CD14-positive monocyte (primary cell): ENCODE data around the gene KRTAP4-16. TPM values are rescaled to one million over a fixed set of nuclear protein-coding genes. Genes with fewer than 3 reads are reported as not detected.
"Not testable (repeated sequence)": the region's sequence is repeated elsewhere in the genome, so short reads cannot be mapped to it uniquely, and the experiment has no call there.

Source experiments
- DNase-seq, 3 donors: peaks; one replicate each; pipeline ENCODE4 v3.0.0-alpha.2; 2011 to 2022
- H2AFZ ChIP-seq: 2 replicates; pipeline ENCODE4 v1.6.0; 2012; ENCODE audit warnings: mild to moderate bottlenecking, low read depth, low read length, inconsistent platforms; ENCODE audit not compliant: insufficient read depth, poor library complexity, severe bottlenecking
- H3K27ac ChIP-seq, 2 donors: 1 replicate in 1 of 2; 2 replicates in 1 of 2; pipeline ENCODE4 v1.5.1; 2012 to 2013; ENCODE audit warnings: low read length in 2 of 2, control low read depth in 1 of 2, inconsistent platforms in 1 of 2, low read depth in 1 of 2, mild to moderate bottlenecking in 1 of 2
- H3K27me3 ChIP-seq, 2 donors: one replicate each; pipeline versions ENCODE4 v1.6.0 to v1.6.1; 2011 to 2013; ENCODE audit warnings: low read length in 2 of 2; ENCODE audit not compliant: control insufficient read depth in 2 of 2, insufficient read depth in 2 of 2
- H3K36me3 ChIP-seq, 2 donors: replicated peaks in 1 of 2; 1 replicate in 1 of 2; 2 replicates in 1 of 2; pipeline versions ENCODE4 v1.5.1 to v1.6.1; 2012 to 2013; ENCODE audit warnings: low read length in 2 of 2, control low read depth in 1 of 2, inconsistent platforms in 1 of 2, mild to moderate bottlenecking in 1 of 2; ENCODE audit not compliant: insufficient read depth in 2 of 2, control insufficient read depth in 1 of 2
- H3K4me1 ChIP-seq, 2 donors: 1 replicate in 1 of 2; 2 replicates in 1 of 2; pipeline versions ENCODE4 v1.5.1 to v1.6.1; 2012 to 2013; ENCODE audit warnings: low read length in 2 of 2, control low read depth in 1 of 2, inconsistent platforms in 1 of 2, mild to moderate bottlenecking in 1 of 2, moderate library complexity in 1 of 2; ENCODE audit not compliant: insufficient read depth in 2 of 2, control insufficient read depth in 1 of 2
- H3K4me2 ChIP-seq: replicated peaks from 2 replicates; pipeline ENCODE3; 2012; ENCODE audit warnings: low read length, moderate library complexity, mild to moderate bottlenecking; ENCODE audit not compliant: poor library complexity, severe bottlenecking; ENCODE audit errors: extremely low read depth
- H3K4me3 ChIP-seq, 3 experiments: fragments of 200-600 bp in 1 of 3; sonication (generic) in 1 of 3; replicated peaks in 1 of 3; 1 replicate in 2 of 3; 2 replicates in 1 of 3; pipeline ENCODE4 v1.5.1; 2011 to 2013; ENCODE audit warnings: low read length in 3 of 3, mild to moderate bottlenecking in 3 of 3, control low read depth in 2 of 3, low read depth in 2 of 3, inconsistent platforms in 1 of 3, moderate library complexity in 1 of 3
- H3K79me2 ChIP-seq: 2 replicates; pipeline ENCODE4 v1.6.0; 2012; ENCODE audit warnings: mild to moderate bottlenecking, control low read depth, inconsistent platforms, low read length, moderate library complexity; ENCODE audit not compliant: insufficient read depth
- H3K9ac ChIP-seq: 2 replicates; pipeline ENCODE4 v1.6.0; 2017; ENCODE audit warnings: low read length, mild to moderate bottlenecking; ENCODE audit not compliant: insufficient read depth, poor library complexity, severe bottlenecking
- H3K9me3 ChIP-seq, 2 donors: replicated peaks in 1 of 2; 1 replicate in 1 of 2; 2 replicates in 1 of 2; pipeline versions ENCODE4 v1.5.1 to v1.6.1; 2012 to 2013; ENCODE audit warnings: low read length in 2 of 2, control low read depth in 1 of 2; ENCODE audit not compliant: control insufficient read depth in 1 of 2, insufficient read depth in 1 of 2
- H4K20me1 ChIP-seq: 2 replicates; pipeline ENCODE4 v1.6.0; 2012; ENCODE audit warnings: mild to moderate bottlenecking, low read length, control low read depth, moderate library complexity; ENCODE audit not compliant: insufficient read depth
- H3K27ac Mint-ChIP-seq, 7 donors: one replicate each; pipeline ENCODE4 v1.8.0; 2020; ENCODE audit warnings: mild to moderate bottlenecking in 7 of 7, mixed read lengths in 7 of 7, moderate library complexity in 6 of 7, inconsistent platforms in 2 of 7
- H3K27me3 Mint-ChIP-seq, 3 donors: one replicate each; pipeline ENCODE4 v1.8.0; 2021 to 2022; ENCODE audit warnings: low read depth in 3 of 3, mild to moderate bottlenecking in 3 of 3, mixed read lengths in 3 of 3, moderate library complexity in 3 of 3, inconsistent platforms in 1 of 3
- H3K36me3 Mint-ChIP-seq, 2 donors: one replicate each; pipeline ENCODE4 v1.8.0; 2020; ENCODE audit warnings: mixed read lengths in 2 of 2, inconsistent platforms in 1 of 2, mild to moderate bottlenecking in 1 of 2
- H3K4me1 Mint-ChIP-seq: one replicate; pipeline ENCODE4 v1.8.0; 2020; ENCODE audit warnings: mild to moderate bottlenecking, mixed read lengths
- H3K4me3 Mint-ChIP-seq, 2 donors: one replicate each; pipeline ENCODE4 v1.8.0; 2020; ENCODE audit warnings: mild to moderate bottlenecking in 2 of 2, mixed read lengths in 2 of 2, moderate library complexity in 1 of 2
- H3K9me3 Mint-ChIP-seq, 7 donors: one replicate each; pipeline ENCODE4 v1.8.0; 2020 to 2022; ENCODE audit warnings: mixed read lengths in 7 of 7, mild to moderate bottlenecking in 6 of 7, moderate library complexity in 6 of 7, inconsistent platforms in 2 of 7
- WGBS: methylation state at CpG from one replicate; pipeline ENCODE4 v1.1.5; 2013; ENCODE audit warnings: missing lambda C conversion rate; ENCODE audit not compliant: insufficient coverage; 5-methylcytosine and 5-hydroxymethylcytosine counted together
- intact Hi-C, 2 donors: fragments of 100-400 bp; cut with micrococcal nuclease; formaldehyde crosslinking; loops; one replicate each; pipeline versions ENCODE4 v1.15.0 to v1.15.1; 2023
- polyA plus RNA-seq, 3 donors: library from polyadenylated mRNA; depleted of rRNA in 1 of 3; unstranded in 2 of 3; stranded (reverse) in 1 of 3; fragments of 300-500 nt in 2 of 3; fragments of >200 nt in 1 of 3; fragmentation: Illumina TruSeq in 2 of 3; gene quantifications; 1 replicate in 2 of 3; 2 replicates in 1 of 3; pipeline ENCODE4 v1.2.3, GENCODE V29; 2012 to 2021
- TF ChIP-seq, protein P1 (sequence below): fragments of 200-600 bp; IDR thresholded peaks from one replicate; pipeline ENCODE4 v1.8.0; 2022; ENCODE audit warnings: antibody characterized with exemption, mild to moderate bottlenecking

KRTAP4-16 gene
- polyA plus RNA-seq, 3 donors = not detected

DNA sequence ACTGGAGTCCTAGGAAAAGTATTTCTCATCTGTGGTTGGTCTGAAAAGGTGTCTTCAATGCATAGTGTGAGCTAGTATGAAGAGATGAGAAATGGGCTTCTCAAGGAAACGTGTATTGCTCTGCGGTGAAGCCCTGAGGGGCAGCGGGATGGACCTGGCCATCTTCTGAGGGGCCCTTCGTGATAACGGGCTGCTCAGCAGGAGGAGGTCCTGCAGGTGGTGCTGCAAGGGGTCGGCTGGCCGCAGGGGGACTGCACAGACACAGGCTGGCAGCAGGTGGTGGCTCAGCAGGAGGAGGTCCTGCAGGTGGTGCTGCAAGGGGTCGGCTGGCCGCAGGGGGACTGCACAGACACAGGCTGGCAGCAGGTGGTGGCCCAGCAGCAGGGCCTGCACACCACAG, 47.5 kb downstream of the KRTAP4-16 start:
- H2AFZ ChIP-seq, H3K36me3 ChIP-seq, H3K4me1 Mint-ChIP-seq, DNase-seq, intact Hi-C loops, H3K4me3 Mint-ChIP-seq, H3K9me3 Mint-ChIP-seq, H4K20me1 ChIP-seq, H3K27ac Mint-ChIP-seq, H3K36me3 Mint-ChIP-seq, H3K4me3 ChIP-seq, H3K9ac ChIP-seq, H3K9me3 ChIP-seq, H3K4me2 ChIP-seq, H3K79me2 ChIP-seq, H3K27ac ChIP-seq, H3K4me1 ChIP-seq: not testable (repeated sequence)
- WGBS = 98% methylated on average over 5 of the region's 9 CpGs
- peaks cover 9 to 18% (median 11%) of the 10 kb centered on the region in 3 donors for H3K27me3 Mint-ChIP-seq
- peaks cover 3 to 11% of the 10 kb centered on the region in 2 donors for H3K27me3 ChIP-seq

DNA sequence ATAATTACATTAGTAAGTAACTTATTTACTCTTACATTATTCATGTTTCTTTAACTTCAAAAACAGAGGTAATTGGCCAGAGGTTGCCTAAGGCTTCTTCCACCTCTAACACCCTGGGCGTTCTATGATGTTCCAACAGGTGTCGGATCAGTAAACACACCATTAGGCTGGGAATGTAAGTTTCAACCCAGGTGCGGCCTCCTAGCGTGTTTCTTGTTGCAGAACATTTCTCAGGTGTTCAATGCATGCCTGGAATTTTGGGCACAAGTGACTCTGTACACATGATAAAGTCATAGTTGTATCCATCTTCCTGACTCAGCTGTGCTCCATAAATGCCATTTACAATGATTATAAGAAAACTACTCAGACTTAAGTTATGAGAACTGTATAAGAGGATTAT, 48.0 kb downstream of the KRTAP4-16 start:
- Histone ChIP-seq H3K4me3 (no peak overlapping the region), H3K4me2 (no peak overlapping the region), H3K27ac (no peak overlapping the region), H3K9me3 (no peaks in the 10 kb centered on the region), H3K79me2 (no peaks in the 10 kb centered on the region), H2AFZ (no peak overlapping the region), H3K4me1 (no peaks in the 10 kb centered on the region), H4K20me1 (no peaks in the 10 kb centered on the region), H3K36me3 (no peaks in the 10 kb centered on the region), H3K9ac (no peak overlapping the region), H3K27me3 (peaks cover under 1 to 10% of the 10 kb centered on the region in 2 donors)
- Mint-ChIP-seq H3K27ac (no peak overlapping the region), H3K4me1 (no peaks in the 10 kb centered on the region), H3K27me3 (peaks cover 5 to 13% (median 8%) of the 10 kb centered on the region in 3 donors), H3K4me3 (no peak overlapping the region), H3K36me3 (no peaks in the 10 kb centered on the region), H3K9me3 (peaks cover 0 to 9% (median 2%) of the 10 kb centered on the region in 7 donors)
- intact Hi-C loops = no loop called here
- 96% methylated on average over 3 of the region's 4 CpGs for WGBS
- no peak for DNase-seq
- TF ChIP-seq, protein P1, sequence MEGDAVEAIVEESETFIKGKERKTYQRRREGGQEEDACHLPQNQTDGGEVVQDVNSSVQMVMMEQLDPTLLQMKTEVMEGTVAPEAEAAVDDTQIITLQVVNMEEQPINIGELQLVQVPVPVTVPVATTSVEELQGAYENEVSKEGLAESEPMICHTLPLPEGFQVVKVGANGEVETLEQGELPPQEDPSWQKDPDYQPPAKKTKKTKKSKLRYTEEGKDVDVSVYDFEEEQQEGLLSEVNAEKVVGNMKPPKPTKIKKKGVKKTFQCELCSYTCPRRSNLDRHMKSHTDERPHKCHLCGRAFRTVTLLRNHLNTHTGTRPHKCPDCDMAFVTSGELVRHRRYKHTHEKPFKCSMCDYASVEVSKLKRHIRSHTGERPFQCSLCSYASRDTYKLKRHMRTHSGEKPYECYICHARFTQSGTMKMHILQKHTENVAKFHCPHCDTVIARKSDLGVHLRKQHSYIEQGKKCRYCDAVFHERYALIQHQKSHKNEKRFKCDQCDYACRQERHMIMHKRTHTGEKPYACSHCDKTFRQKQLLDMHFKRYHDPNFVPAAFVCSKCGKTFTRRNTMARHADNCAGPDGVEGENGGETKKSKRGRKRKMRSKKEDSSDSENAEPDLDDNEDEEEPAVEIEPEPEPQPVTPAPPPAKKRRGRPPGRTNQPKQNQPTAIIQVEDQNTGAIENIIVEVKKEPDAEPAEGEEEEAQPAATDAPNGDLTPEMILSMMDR = no peak
